Panc1 (cell line): ENCODE measurements around the gene ACTL7B.

Experiments used
- CTCF ChIP-seq: fragments of 450-650 bp; IDR thresholded peaks from 2 replicates; pipeline ENCODE4 v1.5.1; 2017; ENCODE audit warnings: mild to moderate bottlenecking
- POLR2AphosphoS5 ChIP-seq: IDR thresholded peaks from 2 replicates; pipeline ENCODE4 v1.6.1; 2012; ENCODE audit warnings: mild to moderate bottlenecking, low read depth, low read length, moderate library complexity
- SIN3A ChIP-seq: IDR thresholded peaks from 2 replicates; pipeline ENCODE4 v1.6.1; 2012; ENCODE audit warnings: low read depth, mild to moderate bottlenecking, low read length, moderate library complexity, borderline replicate concordance; ENCODE audit not compliant: insufficient read depth

DNA sequence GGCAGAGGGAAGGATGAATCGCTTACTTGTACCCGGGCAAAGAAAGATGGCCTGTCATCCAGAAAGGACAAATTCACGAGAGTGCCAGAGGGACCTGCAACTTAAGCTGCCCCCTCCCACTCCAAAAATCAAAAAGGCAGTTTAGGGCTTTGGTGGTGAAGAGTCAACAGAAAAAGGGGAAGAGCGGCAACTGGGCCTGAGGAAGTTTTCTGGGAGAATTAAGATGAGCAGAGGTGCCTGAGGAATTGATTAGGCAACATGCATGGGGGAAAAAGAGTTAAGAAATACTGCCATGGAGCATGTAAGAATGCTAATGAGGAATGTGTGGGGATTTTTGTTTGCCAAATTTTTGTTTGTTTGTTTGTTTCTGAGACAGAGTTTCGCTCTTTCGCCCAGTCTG is 1.8 kb upstream of the ACTL7B start:
- no peak for TF ChIP-seq CTCF
- TF ChIP-seq POLR2AphosphoS5: no peak
- no peak for TF ChIP-seq SIN3A
